VCaP (cell line): ENCODE data around the gene CFAP61.

ENCODE experiments used
- H3K27ac ChIP-seq: fragments of 450-650 bp; 2 replicates; pipeline ENCODE4 v1.5.1; 2017
- CTCF ChIP-seq: fragments of 450-650 bp; conservative IDR thresholded peaks from 2 replicates; pipeline ENCODE4 v1.5.1; 2017; ENCODE audit warnings: mild to moderate bottlenecking, moderate library complexity

CFAP61 gene

GRCh38 chr20:20210327-20210726 is 158.0 kb downstream of the CFAP61 start:
- no peak overlapping the region for H3K27ac ChIP-seq
- TF ChIP-seq CTCF = no peak

GRCh38 chr20:20210943-20211273 is 158.6 kb downstream of the CFAP61 start:
- H3K27ac ChIP-seq = no peak overlapping the region
- TF ChIP-seq CTCF = no peak

- TF ChIP-seq CTCF = no peak
- no peak overlapping the region for H3K27ac ChIP-seq
These were observed 159.1 kb downstream of the CFAP61 start for GRCh38 chr20:20211274-20211987.

- no peak for TF ChIP-seq CTCF
- H3K27ac ChIP-seq = no peak overlapping the region
These were observed 159.7 kb downstream of the CFAP61 start for GRCh38 chr20:20211988-20212518.

- H3K27ac ChIP-seq = no peak overlapping the region
- no peak for TF ChIP-seq CTCF
These were observed 160.4 kb downstream of the CFAP61 start for GRCh38 chr20:20212675-20213096.

- TF ChIP-seq CTCF = no peak
- no peak overlapping the region for H3K27ac ChIP-seq
These were observed 161.3 kb downstream of the CFAP61 start for GRCh38 chr20:20213526-20214121.

- no peak overlapping the region for H3K27ac ChIP-seq
- no peak for TF ChIP-seq CTCF
These were observed 162.5 kb downstream of the CFAP61 start for GRCh38 chr20:20214757-20215275.
